HL-60 (cell line): ENCODE data around the gene SGCA.

ENCODE experiments used
- CTCF ChIP-seq: IDR thresholded peaks from one replicate; pipeline ENCODE4 v1.5.1; 2011; ENCODE audit warnings: low read length, control low read depth, inconsistent platforms; ENCODE audit not compliant: insufficient read depth
- GABPA ChIP-seq: IDR thresholded peaks from 2 replicates; pipeline ENCODE4 v1.6.1; 2012; ENCODE audit warnings: low read depth
- POLR2AphosphoS5 ChIP-seq: IDR thresholded peaks from 2 replicates; pipeline ENCODE4 v1.6.1; 2012; ENCODE audit warnings: low read depth
- REST ChIP-seq: IDR thresholded peaks from 2 replicates; pipeline ENCODE4 v1.6.1; 2012; ENCODE audit warnings: low read depth; ENCODE audit not compliant: insufficient replicate concordance
- SPI1 ChIP-seq: IDR thresholded peaks from 2 replicates; pipeline ENCODE4 v1.6.1; 2012; ENCODE audit warnings: low read depth, mild to moderate bottlenecking, borderline replicate concordance

GRCh38 chr17:50208611-50209061, 42.8 kb downstream of the SGCA start:
- TF ChIP-seq CTCF (no peak), POLR2AphosphoS5 (no peak), REST (no peak), GABPA (no peak), SPI1 (no peak)
